GM18951 (cell line): Measurements from ENCODE around the gene PACC1.
"Not testable (repeated sequence)": the region's sequence is repeated elsewhere in the genome, so short reads cannot be mapped to it uniquely, and the experiment has no call there.

Experiments
- POLR2A ChIP-seq: IDR thresholded peaks from 4 replicates; pipeline ENCODE4 v1.6.1; 2011; ENCODE audit warnings: mild to moderate bottlenecking; ENCODE audit not compliant: insufficient read length, insufficient read depth; ENCODE audit errors: extremely low read depth
- in situ Hi-C: fragments of 300-500 bp; cut with MboI; formaldehyde crosslinking; loops from one replicate; pipeline ENCODE4 v1.12.0; 2022; ENCODE audit warnings: low sequenced_read_pairs, mixed read lengths, inconsistent platforms; ENCODE audit not compliant: unreplicated experiment

PACC1 gene

GRCh38 chr1:212401042-212401441 is 13.6 kb downstream of the PACC1 start:
- in situ Hi-C loops, result no loop called here
- TF ChIP-seq POLR2A, result no peak

GRCh38 chr1:212397171-212397570 is 17.5 kb downstream of the PACC1 start:
- in situ Hi-C loops, result no loop called here
- TF ChIP-seq POLR2A, result no peak

- in situ Hi-C loops, result no loop called here
- TF ChIP-seq POLR2A, result no peak
These were observed 18.0 kb downstream of the PACC1 start for GRCh38 chr1:212396638-212397037.

- in situ Hi-C loops, result not testable (repeated sequence)
These were observed 18.8 kb downstream of the PACC1 start for GRCh38 chr1:212395678-212396437.

GRCh38 chr1:212388985-212389716 is 25.5 kb downstream of the PACC1 start:
- in situ Hi-C loops, result no loop called here
- TF ChIP-seq POLR2A, result no peak

GRCh38 chr1:212386029-212386428 is 28.7 kb downstream of the PACC1 start:
- in situ Hi-C loops, result no loop called here

GRCh38 chr1:212381397-212382035 is 33.2 kb downstream of the PACC1 start:
- in situ Hi-C loops, result no loop called here

More at GRCh38 chr1:212386029-212386428, 28.7 kb downstream of the PACC1 start:
- TF ChIP-seq POLR2A, result no peak

GRCh38 chr1:212379366-212379765 is 35.3 kb downstream of the PACC1 start:
- in situ Hi-C loops, result loop anchor here (10.0 kb wide), 1 partner anchor 305 kb away; no protein-coding TSS in a partner anchor
- no peak for TF ChIP-seq POLR2A

More at GRCh38 chr1:212381397-212382035, 33.2 kb downstream of the PACC1 start:
- TF ChIP-seq POLR2A, result no peak

GRCh38 chr1:212377644-212378043 is 37.0 kb downstream of the PACC1 start:
- no peak for TF ChIP-seq POLR2A
- in situ Hi-C loops, result loop anchor here (10.0 kb wide), 1 partner anchor 303 kb away; no protein-coding TSS in a partner anchor

GRCh38 chr1:212375986-212376385 is 38.7 kb downstream of the PACC1 start:
- no peak for TF ChIP-seq POLR2A
- in situ Hi-C loops, result loop anchor here (10.0 kb wide), 1 partner anchor 301 kb away; no protein-coding TSS in a partner anchor

GRCh38 chr1:212368073-212368484 is 46.6 kb downstream of the PACC1 start:
- TF ChIP-seq POLR2A, result no peak
- in situ Hi-C loops, result no loop called here

GRCh38 chr1:212367474-212368072 is 47.1 kb downstream of the PACC1 start:
- TF ChIP-seq POLR2A, result no peak
- in situ Hi-C loops, result no loop called here

- in situ Hi-C loops, result no loop called here
- no peak for TF ChIP-seq POLR2A
These were observed 47.8 kb downstream of the PACC1 start for GRCh38 chr1:212366901-212367300.
